DND-41 (cell line): ENCODE results near the gene ZPR1.

Experiments
- ATAC-seq: fragments of 200-7000 bp; cut with Tn5 transposase; 3 replicates; pipeline ENCODE4 v1.9.1; 2021; ENCODE audit warnings: low read depth; ENCODE audit not compliant: insufficient read depth
- DNase-seq: peaks from one replicate; pipeline ENCODE4 v3.0.0-alpha.2; 2020
- H2AFZ ChIP-seq: 2 replicates; pipeline ENCODE4 v1.6.0; 2012; ENCODE audit warnings: low read depth, low read length
- H3K27ac ChIP-seq: 2 replicates; pipeline ENCODE4 v1.5.1; 2012; ENCODE audit warnings: low read length, inconsistent platforms
- H3K27me3 ChIP-seq: fragments of 200-600 bp; sonication (generic); 2 replicates; pipeline ENCODE4 v1.6.0; 2012; ENCODE audit warnings: low read length, mild to moderate bottlenecking, inconsistent platforms; ENCODE audit not compliant: insufficient read depth, poor library complexity
- H3K36me3 ChIP-seq: 2 replicates; pipeline ENCODE4 v1.5.1; 2012; ENCODE audit warnings: low read length, inconsistent platforms; ENCODE audit not compliant: insufficient read depth
- H3K4me1 ChIP-seq: 2 replicates; pipeline ENCODE4 v1.5.1; 2012; ENCODE audit warnings: mild to moderate bottlenecking, low read length; ENCODE audit not compliant: insufficient read depth
- H3K4me2 ChIP-seq: 2 replicates; pipeline ENCODE4 v1.6.0; 2012; ENCODE audit warnings: mild to moderate bottlenecking, moderate library complexity, low read length, inconsistent platforms; ENCODE audit not compliant: insufficient read depth
- H3K4me3 ChIP-seq, 2 experiments: fragments of 200-600 bp in 1 of 2; shearing (Covaris generic) in 1 of 2; 2 replicates each; pipeline ENCODE4 v1.5.1; 2012 to 2016; ENCODE audit warnings: inconsistent platforms in 2 of 2, low read length in 2 of 2, mild to moderate bottlenecking in 2 of 2, low read depth in 1 of 2, moderate library complexity in 1 of 2
- H3K79me2 ChIP-seq: 2 replicates; pipeline ENCODE4 v1.6.0; 2012; ENCODE audit warnings: low read length, inconsistent platforms; ENCODE audit not compliant: insufficient read depth
- H3K9ac ChIP-seq: 2 replicates; pipeline ENCODE4 v1.6.0; 2012; ENCODE audit warnings: low read depth, mild to moderate bottlenecking, inconsistent platforms, low read length, moderate library complexity
- H3K9me3 ChIP-seq: 2 replicates; pipeline ENCODE4 v1.5.1; 2012; ENCODE audit warnings: low read length, moderate library complexity, mild to moderate bottlenecking, inconsistent platforms; ENCODE audit not compliant: insufficient read depth, severe bottlenecking
- H4K20me1 ChIP-seq: 2 replicates; pipeline ENCODE4 v1.6.0; 2012; ENCODE audit warnings: low read length; ENCODE audit not compliant: insufficient read depth
- EZH2 ChIP-seq: IDR thresholded peaks from 3 replicates; pipeline ENCODE4 v1.6.1; 2012; ENCODE audit warnings: borderline replicate concordance, low read depth, mild to moderate bottlenecking, moderate library complexity, low read length, inconsistent platforms; ENCODE audit not compliant: severe bottlenecking
- TF ChIP-seq, protein P1 (sequence below): IDR thresholded peaks from 2 replicates; pipeline ENCODE4 v1.5.1; 2012; ENCODE audit warnings: borderline replicate concordance, low read length, moderate library complexity, mild to moderate bottlenecking; ENCODE audit not compliant: poor library complexity, severe bottlenecking; ENCODE audit errors: extremely low read depth

ZPR1 gene

DNA sequence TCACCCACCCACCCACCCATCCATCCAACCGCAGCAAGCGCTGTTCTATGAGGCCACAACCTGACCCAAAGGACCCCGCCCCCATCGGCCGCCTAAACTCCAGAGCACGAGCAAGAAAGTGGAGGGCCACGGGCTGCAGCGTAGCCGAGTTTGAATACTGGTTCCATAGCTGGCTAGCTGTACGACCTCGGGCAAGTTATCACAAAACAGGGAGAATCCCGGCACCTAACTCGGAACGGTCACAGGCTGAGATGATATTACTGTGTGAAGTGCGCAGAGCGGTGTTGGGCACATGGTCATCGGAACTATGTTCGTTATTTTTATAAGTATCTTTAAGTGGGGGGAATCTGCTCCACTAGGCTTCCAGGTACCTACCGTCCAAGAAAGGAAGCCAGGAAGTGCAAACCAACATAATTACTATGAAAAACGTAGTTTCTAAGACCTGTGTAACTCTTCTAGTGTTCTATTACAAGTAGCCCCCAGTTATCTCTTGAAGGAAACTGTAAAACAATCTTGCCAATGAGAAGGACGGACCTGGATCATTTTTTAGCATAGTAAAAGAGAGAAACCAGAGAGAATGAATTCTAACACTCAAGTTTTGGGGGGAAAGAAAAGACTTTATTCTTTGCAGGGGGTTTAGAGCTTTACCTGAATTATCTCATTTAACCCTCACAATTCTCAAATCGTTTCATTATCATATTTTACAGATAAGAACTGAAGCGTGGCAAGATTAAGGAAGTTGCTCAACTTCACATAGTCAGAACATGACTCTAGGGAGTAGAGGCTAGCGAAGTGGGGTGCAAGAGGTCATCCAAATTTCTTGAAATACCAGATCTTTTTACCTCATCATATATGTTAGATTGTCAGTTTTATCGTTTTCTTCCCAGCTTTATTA is 14.4 kb downstream of the ZPR1 start:
- peak overlapping the region; percentile 89 for H3K9ac ChIP-seq
- no peaks in the 10 kb centered on the region for H4K20me1 ChIP-seq
- H3K4me3 ChIP-seq, result peak overlapping the region; percentile 49 to 87; a peak in 3 of 4 replicates
- DNase-seq (no peak), ATAC-seq (no peak; the same call in 2 of the 3 replicates)
- no peaks in the 10 kb centered on the region for H3K9me3 ChIP-seq
- TF ChIP-seq, protein P1, sequence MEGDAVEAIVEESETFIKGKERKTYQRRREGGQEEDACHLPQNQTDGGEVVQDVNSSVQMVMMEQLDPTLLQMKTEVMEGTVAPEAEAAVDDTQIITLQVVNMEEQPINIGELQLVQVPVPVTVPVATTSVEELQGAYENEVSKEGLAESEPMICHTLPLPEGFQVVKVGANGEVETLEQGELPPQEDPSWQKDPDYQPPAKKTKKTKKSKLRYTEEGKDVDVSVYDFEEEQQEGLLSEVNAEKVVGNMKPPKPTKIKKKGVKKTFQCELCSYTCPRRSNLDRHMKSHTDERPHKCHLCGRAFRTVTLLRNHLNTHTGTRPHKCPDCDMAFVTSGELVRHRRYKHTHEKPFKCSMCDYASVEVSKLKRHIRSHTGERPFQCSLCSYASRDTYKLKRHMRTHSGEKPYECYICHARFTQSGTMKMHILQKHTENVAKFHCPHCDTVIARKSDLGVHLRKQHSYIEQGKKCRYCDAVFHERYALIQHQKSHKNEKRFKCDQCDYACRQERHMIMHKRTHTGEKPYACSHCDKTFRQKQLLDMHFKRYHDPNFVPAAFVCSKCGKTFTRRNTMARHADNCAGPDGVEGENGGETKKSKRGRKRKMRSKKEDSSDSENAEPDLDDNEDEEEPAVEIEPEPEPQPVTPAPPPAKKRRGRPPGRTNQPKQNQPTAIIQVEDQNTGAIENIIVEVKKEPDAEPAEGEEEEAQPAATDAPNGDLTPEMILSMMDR, result no peak
- TF ChIP-seq EZH2, result no peak
- peak overlapping the region; percentile 96 for H3K4me2 ChIP-seq
- H3K79me2 ChIP-seq, result peaks cover 36% of the 10 kb centered on the region
- H3K4me1 ChIP-seq, result peaks cover 34% of the 10 kb centered on the region
- H3K27me3 ChIP-seq, result no peaks in the 10 kb centered on the region
- H3K27ac ChIP-seq, result peak overlapping the region; percentile 94
- peak overlapping the region; percentile 93 for H2AFZ ChIP-seq
- peaks cover 36% of the 10 kb centered on the region for H3K36me3 ChIP-seq

- peak; percentile 89 for ATAC-seq
- Histone ChIP-seq H2AFZ (peak within 1 kb of the TSS; percentile 93), H3K9ac (peak within 1 kb of the TSS; percentile 89), H3K79me2 (peaks cover 40% of the 10 kb centered on the region), H3K27me3 (no peaks in the 10 kb centered on the region), H3K9me3 (no peaks in the 10 kb centered on the region), H3K4me2 (peak within 1 kb of the TSS; percentile 96), H3K36me3 (peaks cover 35% of the 10 kb centered on the region), H3K27ac (peak within 1 kb of the TSS; percentile 94), H3K4me1 (peaks cover 34% of the 10 kb centered on the region), H3K4me3 (peak within 1 kb of the TSS; percentile 49 to 87), H4K20me1 (peaks cover under 1% of the 10 kb centered on the region; the same call in 1 of the 2 replicates)
- TF ChIP-seq, protein P1, result peak; percentile 2
- no peak for TF ChIP-seq EZH2
- DNase-seq, result peak; percentile 94
Observed at GRCh38 chr11:116772443-116773202, 15.2 kb downstream of the ZPR1 start, which contains the start of gene BUD13. Gene BUD13 (minus strand): TSS chr11:116772987. CDS start chr11:116772964, 23 bp downstream.

DNA sequence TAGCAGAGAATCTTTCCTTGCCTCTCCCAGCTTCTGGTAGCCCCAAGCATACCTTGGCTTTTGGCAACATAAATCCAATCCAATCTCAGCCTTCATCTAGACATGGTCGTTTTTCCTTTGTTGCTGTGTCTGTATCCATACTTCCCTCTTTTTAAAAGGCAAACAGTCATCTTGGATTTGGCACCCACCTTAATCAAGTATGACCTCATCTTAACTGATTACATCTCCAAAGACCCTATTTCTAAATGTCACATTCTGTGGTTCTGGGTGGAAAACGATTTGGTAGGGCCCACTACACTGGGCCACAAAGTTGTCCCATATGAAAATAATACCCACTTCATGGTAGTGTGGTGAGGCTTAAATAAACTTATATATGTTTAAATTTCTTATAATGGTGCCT is 15.9 kb downstream of the ZPR1 start:
- peak overlapping the region; percentile 96 for H3K4me2 ChIP-seq
- no peak for TF ChIP-seq EZH2
- TF ChIP-seq, protein P1, result no peak
- DNase-seq (no peak), ATAC-seq (no peak)
- peaks cover 3% of the 10 kb centered on the region; the same call in 1 of the 2 replicates for H4K20me1 ChIP-seq
- no peaks in the 10 kb centered on the region for H3K27me3 ChIP-seq
- peaks cover 34% of the 10 kb centered on the region for H3K4me1 ChIP-seq
- peaks cover 36% of the 10 kb centered on the region for H3K36me3 ChIP-seq
- peak overlapping the region; percentile 93 for H2AFZ ChIP-seq
- H3K9ac ChIP-seq, result peak overlapping the region; percentile 89
- H3K4me3 ChIP-seq, result peak overlapping the region; percentile 48 to 87
- peak overlapping the region; percentile 94 for H3K27ac ChIP-seq
- peaks cover 45% of the 10 kb centered on the region for H3K79me2 ChIP-seq
- no peaks in the 10 kb centered on the region for H3K9me3 ChIP-seq
